ENCODE data around the gene PRUNE2.
A peak's percentile ranks its signal among the peaks of the same experiment; 100 is the strongest.

Gene PRUNE2

DNA sequence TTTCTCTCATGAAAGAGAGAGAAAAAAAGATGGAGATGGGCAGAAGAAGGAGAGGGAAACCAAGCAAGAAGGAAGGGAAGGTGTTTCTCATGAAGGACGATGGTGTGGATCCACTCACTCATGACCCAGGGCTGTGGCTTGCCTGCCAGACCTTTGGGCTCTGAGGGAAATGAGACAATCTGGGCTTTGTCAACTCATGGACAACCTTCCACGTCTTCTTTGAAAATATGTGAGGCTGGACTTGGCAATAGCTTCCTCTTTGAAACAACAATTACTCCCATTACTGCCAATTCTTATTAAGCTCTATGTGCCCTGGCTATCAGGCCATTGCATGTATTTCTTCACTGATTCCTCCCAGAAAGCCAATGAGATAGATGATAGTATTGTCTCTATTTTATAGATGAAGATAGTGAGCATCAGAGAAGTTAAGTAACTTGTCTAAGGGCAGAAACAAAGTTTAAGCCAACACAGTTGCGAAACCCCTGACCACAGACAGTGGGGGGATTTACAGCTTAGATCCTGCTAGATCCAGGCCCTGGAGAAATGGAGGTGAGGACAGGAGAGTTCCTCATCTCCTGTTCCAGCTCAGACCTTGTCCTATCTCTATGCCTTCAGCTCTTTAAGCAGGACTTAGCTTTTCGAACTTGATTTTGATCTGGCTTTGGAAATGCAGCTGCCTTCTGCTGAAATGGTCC, 314.5 kb downstream of the PRUNE2 start:
- DNase-seq = no peak

- no peak for DNase-seq
These were observed 317.6 kb downstream of the PRUNE2 start for GRCh38 chr9:76588316-76588715.

DNA sequence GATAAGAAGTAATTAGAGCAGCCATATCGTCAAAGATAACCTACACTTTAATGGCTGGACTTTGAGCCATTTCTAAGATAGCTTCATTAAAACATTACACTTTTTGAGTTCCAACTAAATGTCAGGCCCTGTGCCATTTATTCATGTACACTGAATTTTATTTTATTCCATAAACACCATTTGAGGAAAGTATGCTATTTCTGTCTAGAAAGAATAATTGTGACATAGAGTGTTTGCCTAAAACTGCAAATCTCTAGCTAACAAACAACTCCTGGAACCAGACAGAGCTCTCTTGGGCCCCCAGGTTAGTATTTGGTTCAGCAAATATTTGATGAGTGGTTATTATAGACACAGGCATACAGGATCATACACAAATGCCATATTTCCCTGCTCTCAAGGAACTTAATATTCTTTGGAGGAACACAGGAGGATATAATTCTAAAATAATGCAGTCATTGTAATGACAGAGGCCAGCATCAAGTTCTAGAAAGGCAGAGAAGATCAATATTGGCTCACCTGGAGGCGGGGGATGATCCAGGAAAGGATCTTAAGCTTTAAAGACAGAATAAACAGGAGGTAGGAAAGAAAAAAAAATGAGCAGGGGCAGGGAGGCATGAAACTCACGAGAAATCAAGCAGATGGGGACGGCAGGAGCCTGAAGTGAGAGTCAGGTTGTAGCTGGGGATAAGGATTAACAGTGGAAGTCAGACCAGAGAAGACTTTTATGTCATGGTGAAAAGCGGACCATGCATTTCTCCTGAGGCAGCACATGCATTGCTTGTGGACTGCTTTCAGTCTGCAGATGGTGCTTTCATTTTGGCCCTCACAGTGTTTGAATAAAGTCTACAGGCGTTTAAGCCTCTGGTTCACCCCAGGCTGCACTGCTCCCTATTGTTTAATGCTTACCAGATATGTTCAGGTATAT, 319.3 kb downstream of the PRUNE2 start:
- DNase-seq = no peak

- no peak for DNase-seq
These were observed 320.2 kb downstream of the PRUNE2 start for GRCh38 chr9:76585487-76586389.

GRCh38 chr9:76583256-76583655, 322.7 kb downstream of the PRUNE2 start:
- DNase-seq = no peak

DNA sequence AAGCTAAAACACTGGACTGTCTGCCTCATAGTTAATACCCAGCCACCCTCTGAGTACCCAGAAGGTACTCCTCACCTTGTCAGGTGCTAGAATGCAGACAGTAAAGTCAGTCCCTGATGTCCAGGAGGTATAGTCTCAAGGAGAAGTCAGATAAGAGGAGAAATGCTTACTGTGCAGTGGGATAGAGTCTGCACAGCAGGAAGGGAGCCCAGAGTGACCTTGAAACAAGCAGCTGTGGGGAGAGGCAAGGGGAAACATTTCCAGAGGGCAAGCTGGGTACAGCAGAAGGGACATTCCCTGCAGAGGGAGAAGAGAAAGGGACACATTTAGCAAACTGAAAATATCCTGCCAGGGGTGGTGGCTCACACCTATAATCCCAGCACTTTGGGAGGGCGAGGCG, 324.2 kb downstream of the PRUNE2 start:
- no peak for DNase-seq

DNA sequence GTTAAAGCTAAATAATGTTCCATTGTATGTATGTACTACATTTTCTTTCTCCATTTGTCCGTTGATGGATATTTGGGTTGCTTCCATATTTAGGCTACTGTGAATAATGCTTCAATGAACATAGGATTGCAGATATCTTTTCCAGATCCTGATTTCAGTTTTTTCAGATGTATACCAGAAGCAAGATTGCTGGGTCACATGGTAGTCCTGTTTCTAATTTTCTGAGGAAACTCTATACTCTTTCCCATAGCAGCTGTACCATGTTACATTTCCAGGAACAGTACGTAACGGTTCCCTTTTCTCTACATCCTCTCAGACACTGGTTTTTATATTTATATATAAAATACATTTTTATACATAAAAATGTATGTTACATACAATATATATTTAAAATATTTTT, 325.1 kb downstream of the PRUNE2 start:
- no peak for DNase-seq

DNA sequence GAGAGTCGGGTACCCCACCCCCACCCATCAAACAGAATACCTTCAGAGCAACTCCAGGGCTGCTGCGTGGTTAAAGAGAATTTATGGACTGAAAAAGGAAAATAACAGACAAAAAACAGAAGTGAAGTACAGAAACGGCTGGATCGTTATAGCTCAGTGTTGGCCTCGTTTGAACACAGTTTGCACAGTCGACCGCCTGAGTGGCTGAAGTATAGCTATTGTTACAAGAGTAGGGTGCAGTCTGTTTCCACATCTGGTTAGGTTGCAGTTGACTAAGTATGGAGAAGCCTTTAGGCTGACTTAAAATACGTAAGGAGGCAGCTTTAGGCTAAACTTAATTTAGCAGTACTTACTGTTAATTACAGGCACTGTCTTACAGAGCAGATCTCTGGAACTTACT, 325.7 kb downstream of the PRUNE2 start:
- DNase-seq = no peak

GRCh38 chr9:76576344-76576743, 329.6 kb downstream of the PRUNE2 start:
- peak; percentile 54 to 73 for DNase-seq

DNA sequence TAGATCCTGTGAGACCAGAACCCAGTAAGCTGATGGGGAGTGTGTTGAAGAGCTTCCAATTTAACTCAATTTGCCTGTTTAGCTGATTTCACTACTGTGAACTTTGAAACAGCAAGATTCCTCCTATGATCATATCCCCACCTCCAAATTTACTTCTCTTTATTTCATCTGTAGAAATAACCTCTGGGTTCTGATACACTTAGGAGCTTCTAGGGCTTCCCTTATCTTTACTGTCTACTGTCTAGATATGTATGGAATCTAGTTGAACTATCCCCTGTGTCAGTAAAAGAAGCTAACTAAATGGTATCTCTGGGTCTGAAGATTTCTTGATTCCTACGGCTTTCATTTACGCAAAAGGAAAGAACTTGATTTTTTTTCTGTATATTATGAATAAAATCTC, 330.2 kb downstream of the PRUNE2 start:
- no peak for DNase-seq

DNA sequence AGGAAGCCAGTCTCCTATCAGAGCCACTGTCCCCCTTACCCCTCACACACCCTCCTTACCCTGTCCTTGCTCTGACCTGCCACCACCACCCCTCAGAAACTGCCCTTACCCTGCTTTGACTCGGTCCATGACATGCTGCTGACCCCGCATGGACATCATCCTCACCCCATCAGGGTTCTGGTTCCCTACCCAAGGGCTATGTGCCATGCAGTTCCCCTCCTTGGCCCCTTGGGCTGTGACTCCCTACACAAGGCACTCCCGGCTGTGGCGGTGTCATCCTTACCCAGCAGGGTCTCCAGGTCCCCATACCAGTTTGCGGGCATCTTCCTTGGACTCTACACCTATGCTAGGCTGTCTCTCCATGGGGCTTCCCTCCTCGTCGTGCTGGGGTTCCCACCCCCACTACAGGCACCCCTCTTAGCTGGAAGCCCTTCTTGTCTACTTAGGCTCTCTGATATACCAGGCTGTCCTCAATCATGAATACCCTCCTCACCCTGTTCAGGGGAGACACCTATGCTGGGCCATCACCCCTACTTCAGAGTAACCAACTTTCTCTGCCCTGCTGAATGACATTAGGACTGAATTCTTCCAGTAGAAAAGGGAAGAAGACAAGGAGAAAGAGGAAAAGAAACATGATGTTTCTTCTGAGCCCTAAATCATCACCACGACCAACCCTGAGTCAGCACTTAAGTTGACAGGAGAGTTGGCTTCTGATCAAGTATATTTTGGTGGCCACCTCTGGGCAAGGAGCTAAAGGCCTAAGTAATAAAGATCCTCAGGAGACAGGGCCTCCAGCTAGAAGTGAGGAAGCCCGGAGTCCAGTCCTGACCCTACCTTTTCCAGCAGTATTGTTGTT, 331.8 kb downstream of the PRUNE2 start:
- DNase-seq = no peak

GRCh38 chr9:76573408-76573807, 332.5 kb downstream of the PRUNE2 start:
- DNase-seq = no peak

GRCh38 chr9:76572151-76572550, 333.8 kb downstream of the PRUNE2 start:
- no peak for DNase-seq

DNA sequence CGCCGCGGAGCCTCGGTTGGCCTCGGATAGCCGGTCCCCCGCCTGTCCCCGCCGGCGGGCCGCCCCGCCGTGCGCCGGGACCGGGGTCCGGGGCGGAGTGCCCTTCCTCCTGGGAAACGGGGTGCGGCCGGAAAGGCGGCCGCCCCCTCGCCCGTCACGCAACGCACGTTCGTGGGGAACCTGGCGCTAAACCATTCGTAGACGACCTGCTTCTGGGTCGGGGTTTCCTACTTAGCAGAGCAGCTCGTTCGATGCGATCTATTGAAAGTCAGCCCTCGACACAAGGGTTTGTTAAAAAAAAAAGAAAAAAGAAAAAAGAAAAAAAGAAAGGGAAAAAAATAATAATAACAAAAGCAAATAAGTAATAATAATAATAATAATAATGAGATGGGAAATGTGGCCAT, 334.2 kb downstream of the PRUNE2 start:
- DNase-seq = peak; percentile 12 to 32

DNA sequence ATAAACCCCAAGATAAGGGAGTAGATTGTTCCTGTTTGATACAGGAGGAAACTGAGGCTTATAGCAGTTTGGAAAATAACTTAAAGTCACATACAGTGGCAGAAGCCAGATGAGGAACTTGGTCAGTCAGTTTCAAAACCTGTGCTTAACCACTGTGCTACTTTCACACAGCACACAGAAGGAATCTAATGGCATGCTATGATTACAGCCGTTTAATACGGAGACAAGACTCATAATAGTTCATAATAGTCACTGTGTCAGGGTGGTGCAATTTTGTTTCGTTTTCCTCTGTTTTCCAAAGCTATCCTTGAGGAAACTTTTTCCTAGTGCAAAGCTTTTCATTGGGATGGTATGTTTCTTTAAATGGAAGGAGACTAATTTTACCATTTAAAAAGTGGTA, 334.6 kb downstream of the PRUNE2 start:
- no peak for DNase-seq

DNA sequence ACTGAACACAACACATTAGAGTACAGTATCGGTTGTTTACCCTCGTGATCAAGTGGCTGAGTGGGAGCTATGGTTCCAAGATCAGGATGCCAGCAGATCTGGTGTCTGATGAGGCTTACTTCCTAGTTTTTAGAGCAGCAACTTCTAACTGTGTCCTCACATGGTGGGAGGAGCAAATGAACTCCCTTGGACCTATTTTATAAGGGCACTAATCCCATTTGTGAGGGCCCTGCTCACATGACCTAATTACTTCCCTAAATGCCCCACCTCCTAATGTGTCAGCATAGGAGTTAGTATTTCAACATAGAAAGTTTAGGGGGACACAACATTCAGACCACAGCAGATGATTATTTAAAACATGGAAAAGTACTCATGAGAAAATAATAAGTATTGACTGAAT, 335.1 kb downstream of the PRUNE2 start:
- DNase-seq = no peak

GRCh38 chr9:76567086-76567485, 338.8 kb downstream of the PRUNE2 start:
- no peak for DNase-seq

GRCh38 chr9:76564297-76564696, 341.6 kb downstream of the PRUNE2 start:
- DNase-seq = no peak

DNA sequence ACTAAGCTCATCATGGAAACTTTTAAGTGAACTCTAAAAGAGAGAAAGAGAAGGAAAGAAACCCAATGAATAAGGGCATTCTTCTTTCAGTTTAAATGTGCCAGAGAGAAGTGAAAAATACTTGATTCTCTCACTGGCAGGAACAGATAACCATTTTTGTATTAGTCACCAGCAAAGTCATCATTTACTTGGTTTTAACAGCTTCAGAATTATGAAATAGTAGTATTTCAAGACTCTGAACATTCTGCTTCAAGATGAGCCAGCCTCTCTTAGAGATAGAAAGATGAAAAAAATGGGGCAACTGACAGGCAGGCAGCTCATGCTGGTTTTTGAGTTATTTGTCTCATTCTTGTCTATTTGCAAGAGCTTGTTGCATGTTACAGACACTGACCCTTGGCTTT, 343.4 kb downstream of the PRUNE2 start:
- no peak for DNase-seq

DNA sequence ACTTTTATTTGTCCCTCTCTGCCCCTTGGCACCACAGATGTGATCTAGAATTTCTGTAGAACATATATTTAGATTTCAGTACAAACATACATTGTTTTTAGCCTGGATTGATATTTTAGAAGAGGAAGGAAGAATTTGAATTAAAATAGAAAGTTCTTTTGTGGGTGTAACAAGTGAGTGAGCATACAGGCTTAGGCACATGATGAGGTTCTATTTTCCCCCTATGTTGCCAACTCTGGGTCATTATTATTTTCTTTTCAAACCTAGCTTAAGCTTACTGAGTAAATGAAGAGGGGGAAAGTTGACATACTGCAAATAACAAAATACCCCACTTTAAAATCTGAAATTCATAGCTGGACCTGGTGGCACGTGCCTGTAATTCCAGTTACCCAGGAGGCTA, 344.0 kb downstream of the PRUNE2 start:
- no peak for DNase-seq
